ENCODE results near the gene FAM184B. TPM values are rescaled to one million over a fixed set of nuclear protein-coding genes. Genes with fewer than 3 reads are reported as not detected.

Gene FAM184B
- total RNA-seq, 6 experiments from 2014 or later, result not detected

GRCh38 chr4:17618926-17619325 is 162.5 kb downstream of the FAM184B start:
- TF ChIP-seq POLR2A (IDR thresholded peaks at IDR 0.05) (no peak), CTCF (IDR thresholded peaks at IDR 0.05) (no peak)
- H3K4me3 ChIP-seq, result no peak overlapping the region
- ATAC-seq, result no peak
- H3K4me1 ChIP-seq, result peaks cover 0 to 16% (median 6%) of the 10 kb centered on the region in 4 donors
- intact Hi-C loops (cut with DNase I), result no loop called here
- no peaks in the 10 kb centered on the region for H3K27me3 ChIP-seq
- H3K27ac ChIP-seq, result no peak overlapping the region
- 0% methylated on average over 1 of the region's 1 CpG for WGBS (ENCODE audit: insufficient coverage, low coverage, low lambda C conversion rate, missing lambda C conversion rate)
- no peaks in the 10 kb centered on the region for H3K9me3 ChIP-seq
- no peak for DNase-seq
- peaks cover 0 to 44% (median 15%) of the 10 kb centered on the region in 4 donors for H3K36me3 ChIP-seq

GRCh38 chr4:17616283-17616682 is 165.1 kb downstream of the FAM184B start:
- intact Hi-C loops (cut with DNase I), result no loop called here
- H3K27me3 ChIP-seq, result no peaks in the 10 kb centered on the region
- H3K9me3 ChIP-seq, result no peaks in the 10 kb centered on the region
- H3K4me3 ChIP-seq, result no peak overlapping the region
- TF ChIP-seq POLR2A (IDR thresholded peaks at IDR 0.05) (no peak), CTCF (IDR thresholded peaks at IDR 0.05) (no peak)
- no peak for ATAC-seq
- 46% methylated on average over 5 of the region's 5 CpGs for WGBS (ENCODE audit: insufficient coverage, low coverage, low lambda C conversion rate, missing lambda C conversion rate)
- DNase-seq, result no peak
- H3K36me3 ChIP-seq, result peaks cover 0 to 17% (median 4%) of the 10 kb centered on the region in 4 donors
- H3K27ac ChIP-seq, result no peak overlapping the region
- peaks cover 0 to 16% (median 6%) of the 10 kb centered on the region in 4 donors for H3K4me1 ChIP-seq

- Histone ChIP-seq H3K36me3 (peaks cover 0 to 1% (median 0%) of the 10 kb centered on the region in 4 donors), H3K9me3 (no peaks in the 10 kb centered on the region), H3K27ac (peak within 1 kb of the TSS; percentile 78 to 86 (median 86)), H3K4me3 (peak within 1 kb of the TSS; percentile 70 to 90 (median 73)), H3K27me3 (no peaks in the 10 kb centered on the region), H3K4me1 (peaks cover 0 to 16% (median 6%) of the 10 kb centered on the region in 4 donors)
- peak; percentile 95 to 97 (median 95) for DNase-seq
- WGBS (ENCODE audit: insufficient coverage, low coverage, low lambda C conversion rate, missing lambda C conversion rate), result under 1% methylated on average over 40 of the region's 46 CpGs
- intact Hi-C loops (cut with DNase I), result no loop called here
- TF ChIP-seq POLR2A (IDR thresholded peaks at IDR 0.05) (peak; percentile 79), CTCF (IDR thresholded peaks at IDR 0.05) (peak in 1 of 4 donors; percentile 9)
- ATAC-seq, result peak; percentile 90 to 97 (median 93)
Measured at GRCh38 chr4:17614416-17615299, 166.8 kb downstream of the FAM184B start, which contains the start of gene MED28. Gene MED28, plus strand, starts transcription at chr4:17614641. Its CDS starts 14 bp downstream, at chr4:17614655.

- Histone ChIP-seq H3K9me3 (no peaks in the 10 kb centered on the region), H3K27me3 (no peaks in the 10 kb centered on the region), H3K4me1 (peaks cover 0 to 16% (median 6%) of the 10 kb centered on the region in 4 donors), H3K4me3 (peak overlapping the region; percentile 70 to 90 (median 73)), H3K27ac (peak overlapping the region; percentile 78 to 86 (median 86)), H3K36me3 (no peaks in the 10 kb centered on the region)
- peak in 2 of 3 donors; percentile 43 to 53 for DNase-seq
- whole genome bisulfite sequencing (ENCODE audit: insufficient coverage, low coverage, low lambda C conversion rate, missing lambda C conversion rate), result 3% methylated on average over 20 of the region's 23 CpGs
- ATAC-seq, result peak; percentile 77 to 85 (median 79)
- no peak for TF ChIP-seq POLR2A (IDR thresholded peaks at IDR 0.05)
- no peak for TF ChIP-seq CTCF (IDR thresholded peaks at IDR 0.05)
- intact Hi-C loops (cut with DNase I), result no loop called here
Measured at GRCh38 chr4:17613761-17614415, 167.5 kb downstream of the FAM184B start.
